HG03469 (cell line): ENCODE results near the gene CDC20B.
"Not testable (repeated sequence)": the region's sequence is repeated elsewhere in the genome, so short reads cannot be mapped to it uniquely, and the experiment has no call there.

ENCODE experiments used
- ATAC-seq: cut with Tn5 transposase; IDR thresholded peaks from one replicate; pipeline ENCODE4 v1.9.1; 2021; ENCODE audit warnings: mild to moderate bottlenecking, moderate library complexity, moderate number of reproducible peaks; ENCODE audit not compliant: unreplicated experiment

CDC20B gene

GRCh38 chr5:55160493-55161209 lies 12.3 kb downstream of the CDC20B start:
- ATAC-seq: no peak

DNA sequence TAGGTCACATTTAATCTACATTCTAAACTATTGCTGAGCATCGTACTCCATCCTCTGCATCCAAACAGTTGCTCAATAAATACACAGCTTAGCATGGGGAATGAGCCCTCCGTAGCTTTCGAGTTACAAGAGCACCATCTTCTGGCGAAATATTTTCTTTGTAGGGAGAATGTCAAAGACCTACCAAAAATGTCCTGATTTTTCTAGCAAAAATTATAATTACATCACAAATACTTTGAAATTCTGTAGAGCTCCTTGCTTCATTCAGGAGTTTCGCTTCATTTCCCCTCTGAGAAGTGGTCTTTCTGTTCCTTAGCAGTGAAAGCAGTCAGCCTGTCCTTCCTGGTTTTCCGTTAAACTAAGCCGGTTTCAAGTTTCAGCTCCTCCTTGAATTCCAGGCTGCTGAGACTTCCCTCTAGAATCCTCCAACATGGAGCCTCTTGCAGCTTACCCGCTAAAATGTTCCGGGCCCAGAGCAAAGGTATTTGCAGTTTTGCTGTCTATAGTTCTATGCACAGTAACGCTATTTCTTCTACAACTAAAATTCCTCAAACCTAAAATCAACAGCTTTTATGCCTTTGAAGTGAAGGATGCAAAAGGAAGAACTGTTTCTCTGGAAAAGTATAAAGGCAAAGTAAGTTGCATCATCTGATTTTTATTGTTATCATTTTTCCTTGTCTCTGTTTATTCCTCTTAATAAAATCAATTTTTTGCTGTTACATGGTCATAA lies 13.0 kb downstream of the CDC20B start, which contains the start of gene GPX8:
Gene GPX8, plus strand, starts transcription at position 409 of the 730 bp plus-strand sequence. Its CDS starts 22 bp downstream, at position 431.
- no peak for ATAC-seq

GRCh38 chr5:55154873-55155272 lies 18.1 kb downstream of the CDC20B start:
- no peak for ATAC-seq

DNA sequence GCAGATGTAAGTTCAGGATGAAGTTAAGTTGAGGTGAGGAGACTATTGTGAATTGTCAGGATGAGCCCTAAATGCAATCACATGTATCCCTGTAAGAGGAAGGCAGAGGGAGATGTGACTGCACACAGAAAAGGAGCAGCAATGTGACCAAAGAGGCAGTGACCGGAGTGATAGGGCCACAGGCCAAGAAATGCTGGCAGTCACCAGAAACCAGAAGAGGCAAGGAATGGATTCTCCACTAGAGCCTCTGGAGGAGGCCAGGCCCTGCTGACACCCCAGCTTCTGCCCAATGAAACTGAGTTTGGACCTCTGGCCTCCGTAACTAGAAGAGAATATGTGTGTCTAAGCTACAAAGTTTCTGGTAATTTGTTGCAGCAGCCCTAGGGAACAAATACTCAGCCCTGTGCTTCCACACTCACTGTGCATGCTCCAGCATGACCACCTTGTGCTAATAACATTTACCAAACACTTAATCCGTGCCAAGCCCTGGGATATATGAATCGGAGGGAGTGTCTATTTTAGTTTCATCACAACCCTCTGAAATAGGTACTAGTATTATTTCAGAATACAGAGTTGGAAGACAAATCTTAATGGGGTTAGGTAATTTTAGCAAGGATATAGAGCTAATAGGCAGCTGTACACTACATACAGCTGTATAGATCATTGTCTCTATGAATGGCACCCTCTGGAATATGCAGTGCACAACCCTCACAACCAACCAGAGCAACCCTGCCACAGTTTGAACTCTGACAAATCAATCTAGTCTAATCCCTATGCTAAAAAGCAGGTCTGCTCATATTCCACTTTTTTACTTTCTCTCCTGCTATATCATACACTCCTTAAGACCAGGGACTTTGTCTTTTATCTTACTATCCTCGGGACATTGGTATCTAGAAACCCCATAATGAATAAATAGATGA lies 20.8 kb downstream of the CDC20B start:
- ATAC-seq: no peak

DNA sequence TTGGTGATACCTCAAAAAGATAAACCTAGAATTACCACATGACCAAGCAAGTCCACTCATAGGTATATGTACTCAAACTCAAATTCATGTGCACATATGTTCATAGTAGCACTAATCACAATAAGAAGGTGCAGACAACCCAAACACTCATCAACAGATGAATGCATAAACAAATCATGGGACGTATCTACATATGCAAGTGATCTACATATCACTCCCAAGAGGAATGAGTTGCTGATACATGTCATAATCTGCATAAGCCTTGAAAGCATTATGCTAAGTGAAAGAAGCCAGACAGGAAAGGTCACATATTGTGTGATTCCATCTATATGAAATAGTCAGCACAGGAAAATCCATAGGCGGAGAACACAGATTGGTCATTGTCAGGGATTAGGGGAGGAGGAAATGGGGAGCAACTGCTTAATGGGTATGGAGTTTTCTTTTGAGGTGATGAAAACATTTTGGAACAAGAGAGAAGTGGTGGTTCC lies 23.6 kb downstream of the CDC20B start:
- ATAC-seq: no peak

DNA sequence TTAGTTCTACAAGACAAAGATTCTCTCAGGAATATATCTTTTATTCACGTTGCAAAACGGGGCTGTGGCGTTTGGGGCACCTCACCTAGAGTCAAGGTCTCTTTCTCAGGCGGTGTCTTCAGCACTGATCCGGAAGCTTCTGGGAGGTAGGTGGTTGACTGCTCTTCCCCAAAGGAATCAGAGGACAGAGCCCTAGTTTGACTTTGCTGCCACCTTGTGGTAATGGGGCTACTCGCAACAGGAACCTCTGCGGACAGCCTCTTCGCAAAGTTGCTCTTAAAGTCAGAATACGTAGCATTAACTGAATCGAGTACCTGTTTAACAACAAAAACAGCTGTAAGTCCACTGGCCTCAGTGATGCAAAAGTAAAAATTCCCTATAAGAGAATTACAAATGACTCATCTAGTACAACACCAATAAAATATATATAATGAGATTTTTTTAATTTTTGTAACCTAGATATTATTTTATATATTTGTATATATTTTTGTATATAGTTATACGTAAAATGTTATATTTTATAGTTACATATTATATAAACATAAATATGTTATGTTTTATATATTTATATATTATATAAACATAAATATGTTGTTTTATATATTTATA lies 26.3 kb downstream of the CDC20B start:
- no peak for ATAC-seq

- no peak for ATAC-seq
Measured at GRCh38 chr5:55146080-55146479, 26.9 kb downstream of the CDC20B start.

- ATAC-seq: no peak
Measured at GRCh38 chr5:55143624-55144023, 29.4 kb downstream of the CDC20B start.

- ATAC-seq: no peak
Measured at GRCh38 chr5:55141945-55142690, 30.9 kb downstream of the CDC20B start.

- ATAC-seq: no peak
Measured at GRCh38 chr5:55140908-55141665, 31.9 kb downstream of the CDC20B start.

DNA sequence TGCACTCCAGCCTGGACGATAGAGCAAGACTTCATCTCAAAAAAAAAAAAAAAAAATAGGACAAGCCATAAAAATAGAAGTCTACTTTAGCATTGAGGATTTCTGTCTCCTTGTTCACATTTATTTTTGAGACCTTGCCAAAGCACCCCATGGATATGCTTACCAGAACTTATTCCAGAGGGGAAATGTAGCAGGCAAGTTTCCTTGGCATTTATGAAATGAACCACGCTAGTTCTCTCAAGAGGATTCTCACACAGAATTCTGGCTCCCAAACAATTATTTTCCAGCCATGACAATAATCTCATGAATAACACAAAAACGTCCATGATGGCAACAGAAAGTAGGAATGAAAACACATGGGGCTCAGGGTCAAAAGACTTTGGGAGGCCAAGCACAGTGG lies 36.5 kb downstream of the CDC20B start:
- no peak for ATAC-seq

GRCh38 chr5:55134053-55134722 lies 38.8 kb downstream of the CDC20B start:
- ATAC-seq: no peak

DNA sequence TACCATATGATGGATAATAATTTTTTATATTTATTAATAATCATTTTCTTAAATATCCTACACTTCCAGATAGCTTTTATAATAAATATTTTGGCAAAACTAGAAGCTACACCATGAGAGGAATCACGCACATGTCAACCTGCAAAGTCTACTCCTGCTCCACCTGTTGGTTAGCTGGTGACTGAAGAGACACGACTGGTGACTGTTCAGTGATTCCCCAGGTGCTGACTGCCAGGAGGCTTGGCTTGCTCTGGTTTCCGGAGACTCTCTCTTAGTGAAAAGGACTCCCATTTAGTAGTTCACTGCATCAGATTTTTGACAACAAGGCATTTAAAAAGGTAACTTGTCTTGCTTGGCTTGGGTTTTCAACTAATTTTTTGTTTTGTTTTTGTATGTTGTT lies 49.6 kb downstream of the CDC20B start:
- ATAC-seq: no peak

- no peak for ATAC-seq
Measured at GRCh38 chr5:55114061-55114460, 58.9 kb downstream of the CDC20B start.

- ATAC-seq: no peak
Measured at GRCh38 chr5:55113327-55113726, 59.6 kb downstream of the CDC20B start.

DNA sequence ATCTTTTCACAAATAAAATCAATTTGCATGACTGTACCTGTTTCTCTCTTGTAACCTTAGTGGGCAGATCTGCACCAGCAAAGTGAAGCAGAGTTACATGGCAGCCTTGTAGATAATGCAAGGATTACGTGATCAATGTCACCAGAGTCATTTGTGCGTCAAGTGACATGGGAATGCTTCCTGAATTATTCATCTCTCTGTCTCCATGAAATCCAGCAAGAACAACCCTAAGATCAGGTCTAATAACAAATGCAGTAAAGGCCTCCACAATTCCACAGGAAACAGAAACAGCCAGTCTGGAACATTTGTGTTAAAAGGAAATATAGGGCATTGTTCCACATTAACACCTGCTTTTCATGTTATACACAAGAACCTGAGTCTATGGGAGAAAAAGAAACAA lies 62.8 kb downstream of the CDC20B start:
- ATAC-seq: no peak

DNA sequence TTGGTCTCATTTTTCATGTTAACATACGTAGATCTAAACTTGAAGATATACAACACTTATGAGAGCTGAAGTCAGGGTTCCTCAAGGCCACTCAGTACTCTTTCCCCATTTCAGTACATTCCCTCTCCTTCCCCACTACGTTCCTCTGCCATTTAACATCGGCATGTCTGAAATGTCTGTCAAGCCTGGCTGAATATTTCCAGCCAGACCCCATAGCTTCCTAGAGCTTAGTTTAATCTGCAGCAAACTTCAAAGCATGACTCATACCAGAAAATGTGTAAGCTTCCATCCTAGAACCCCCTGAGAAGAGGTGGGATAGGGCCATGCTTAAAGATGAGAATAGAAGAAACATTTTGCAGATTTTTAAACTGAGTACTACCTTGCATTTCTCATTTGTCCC lies 64.3 kb downstream of the CDC20B start:
- ATAC-seq: no peak

- ATAC-seq: not testable (repeated sequence)
Measured at GRCh38 chr5:55105976-55106375, 67.0 kb downstream of the CDC20B start.
